Smooth muscle cell (in vitro differentiated cells): ENCODE measurements around the gene SLC35F1. TPM values are rescaled to one million over a fixed set of nuclear protein-coding genes. Genes with fewer than 3 reads are reported as not detected.

Source experiments
- DNase-seq: peaks from one replicate; lab custom pipeline; 2025; ENCODE audit not compliant: unreplicated experiment; lab: John Stamatoyannopoulos, UW
- H2AFZ ChIP-seq: fragments of 200-600 bp; sonication (generic); 2 replicates; pipeline ENCODE4 v1.6.0; 2016; ENCODE audit warnings: antibody characterized with exemption, low read depth, mild to moderate bottlenecking
- H3F3A ChIP-seq: fragments of 200-600 bp; sonication (generic); 2 replicates; pipeline ENCODE4 v1.6.0; 2017; ENCODE audit warnings: antibody characterized with exemption, low read depth
- H3K27ac ChIP-seq: fragments of 200-600 bp; sonication (generic); 2 replicates; pipeline ENCODE4 v1.5.1; 2016; ENCODE audit warnings: low read depth, mild to moderate bottlenecking
- H3K27me3 ChIP-seq: fragments of 200-600 bp; sonication (generic); 2 replicates; pipeline ENCODE4 v1.6.1; 2016; ENCODE audit warnings: low read depth, mild to moderate bottlenecking
- H3K36me3 ChIP-seq: fragments of 200-600 bp; sonication (generic); 2 replicates; pipeline ENCODE4 v1.5.1; 2016; ENCODE audit warnings: low read depth
- H3K4me1 ChIP-seq: fragments of 200-600 bp; sonication (generic); 2 replicates; pipeline ENCODE4 v1.5.1; 2016; ENCODE audit warnings: low read depth
- H3K4me2 ChIP-seq: fragments of 200-600 bp; sonication (generic); 2 replicates; pipeline ENCODE4 v1.6.0; 2016; ENCODE audit warnings: mild to moderate bottlenecking
- H3K4me3 ChIP-seq: fragments of 200-600 bp; sonication (generic); 2 replicates; pipeline ENCODE4 v1.5.1; 2016; ENCODE audit warnings: mild to moderate bottlenecking
- H3K79me2 ChIP-seq: fragments of 200-600 bp; sonication (generic); 2 replicates; pipeline ENCODE4 v1.6.0; 2016; ENCODE audit warnings: low read depth, mild to moderate bottlenecking
- H3K9ac ChIP-seq: fragments of 200-600 bp; sonication (generic); 2 replicates; pipeline ENCODE4 v1.6.0; 2016; ENCODE audit warnings: low read depth
- H3K9me3 ChIP-seq: fragments of 200-600 bp; sonication (generic); replicated peaks from 2 replicates; pipeline ENCODE4 v1.5.1; 2016; ENCODE audit warnings: low read depth
- H4K20me1 ChIP-seq: fragments of 200-600 bp; sonication (generic); 2 replicates; pipeline ENCODE4 v1.6.0; 2016; ENCODE audit warnings: low read depth
- CTCF ChIP-seq: fragments of 200-600 bp; sonication (generic); IDR thresholded peaks from 2 replicates; pipeline ENCODE4 v1.5.1; 2017; ENCODE audit warnings: borderline replicate concordance, mild to moderate bottlenecking, antibody characterized with exemption; ENCODE audit not compliant: insufficient read depth, poor library complexity, severe bottlenecking
- WGBS: methylation state at CpG from one replicate; pipeline ENCODE4 v1.1.7; 2016; ENCODE audit warnings: low lambda C conversion rate; 5-methylcytosine and 5-hydroxymethylcytosine counted together
- polyA plus RNA-seq: library from polyadenylated mRNA; unstranded; fragments of >200 nt; fragmentation: Nextera tagmentation; extraction: Ambion mirVana; gene quantifications from 2 replicates; pipeline ENCODE4 v1.2.1, GENCODE V29; 2016
- total RNA-seq: library from RNA; depleted of rRNA; stranded (reverse); fragments of >200 nt; gene quantifications from 2 replicates; pipeline ENCODE4 v1.2.3, GENCODE V29; 2014

The SLC35F1 gene
- total and polyA plus RNA-seq, 2 experiments from 2014 or later: 0.05 to 0.09 TPM

- TF ChIP-seq CTCF: no peak
- Histone ChIP-seq H3K9me3 (no peaks in the 10 kb centered on the region), H3K79me2 (no peaks in the 10 kb centered on the region), H2AFZ (no peak overlapping the region), H3K4me2 (no peak overlapping the region), H3K27ac (no peak overlapping the region), H3K27me3 (peaks cover 6% of the 10 kb centered on the region), H3K9ac (no peak overlapping the region), H3K4me1 (peaks cover 13% of the 10 kb centered on the region), H4K20me1 (no peaks in the 10 kb centered on the region), H3K4me3 (no peak overlapping the region), H3K36me3 (no peaks in the 10 kb centered on the region), H3F3A (no peaks in the 10 kb centered on the region)
- no peak for DNase-seq
- WGBS: 100% methylated on average over 1 of the region's 1 CpG
Measured at GRCh38 chr6:117916483-117916882, 9.4 kb downstream of the SLC35F1 start.

DNA sequence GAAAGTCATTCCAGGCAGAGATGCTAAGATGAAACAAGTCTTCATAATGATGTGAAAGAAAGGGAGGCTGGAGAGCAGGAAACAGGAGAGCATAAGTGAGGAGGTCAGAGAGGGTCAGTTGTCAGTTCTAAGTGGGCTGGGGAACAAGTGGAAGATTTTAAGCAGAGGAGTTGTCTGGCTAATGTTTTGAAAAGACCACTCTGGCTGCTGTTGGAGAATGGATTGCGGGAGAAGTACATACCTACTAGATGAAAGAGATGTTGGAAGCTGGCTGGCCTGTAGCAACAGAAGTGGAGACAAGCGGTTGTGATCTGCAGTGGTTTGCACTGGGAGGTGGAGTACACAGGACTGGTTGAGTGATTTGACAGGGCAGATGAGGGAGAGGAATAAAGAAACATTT, 10.1 kb downstream of the SLC35F1 start:
- Histone ChIP-seq H3K79me2 (no peaks in the 10 kb centered on the region), H3F3A (no peaks in the 10 kb centered on the region), H2AFZ (no peak overlapping the region), H3K27me3 (peaks cover 6% of the 10 kb centered on the region), H3K9me3 (no peaks in the 10 kb centered on the region), H3K9ac (no peak overlapping the region), H3K36me3 (no peaks in the 10 kb centered on the region), H4K20me1 (no peaks in the 10 kb centered on the region), H3K27ac (no peak overlapping the region), H3K4me2 (no peak overlapping the region), H3K4me1 (peaks cover 13% of the 10 kb centered on the region), H3K4me3 (no peak overlapping the region)
- no peak for TF ChIP-seq CTCF
- DNase-seq: no peak
- 87% methylated on average over 2 of the region's 2 CpGs for WGBS

DNA sequence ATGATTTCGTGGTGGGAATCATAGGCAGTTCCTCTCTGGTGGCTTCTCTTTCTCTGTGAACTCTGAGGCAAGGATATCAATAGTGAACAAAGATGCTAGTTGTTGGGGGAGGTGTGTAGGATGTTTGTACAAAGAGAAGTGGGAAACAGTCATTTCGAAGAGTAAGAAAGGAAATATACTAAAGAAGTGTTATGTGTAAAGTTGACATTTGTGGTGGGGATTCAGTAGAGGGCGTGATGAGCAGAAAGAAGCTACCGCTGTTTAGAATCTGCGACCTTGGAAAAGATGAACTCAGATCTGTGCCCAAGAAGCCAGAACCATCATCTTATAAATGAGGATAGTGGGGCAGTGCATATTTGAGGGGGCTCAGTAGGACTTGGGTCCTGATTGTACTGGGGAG, 11.4 kb downstream of the SLC35F1 start:
- TF ChIP-seq CTCF: no peak
- H2AFZ ChIP-seq: no peak overlapping the region
- H3K4me2 ChIP-seq: no peak overlapping the region
- H3K4me3 ChIP-seq: no peak overlapping the region
- no peak overlapping the region for H3K9ac ChIP-seq
- no peak overlapping the region for H3K27ac ChIP-seq
- no peaks in the 10 kb centered on the region for H3K36me3 ChIP-seq
- DNase-seq: no peak
- peaks cover 6% of the 10 kb centered on the region for H3K27me3 ChIP-seq
- no peaks in the 10 kb centered on the region for H3K9me3 ChIP-seq
- H3F3A ChIP-seq: no peaks in the 10 kb centered on the region
- no peaks in the 10 kb centered on the region for H4K20me1 ChIP-seq
- 61% methylated on average over 5 of the region's 5 CpGs for WGBS
- no peaks in the 10 kb centered on the region for H3K79me2 ChIP-seq
- peaks cover 13% of the 10 kb centered on the region for H3K4me1 ChIP-seq

GRCh38 chr6:117919275-117919674, 12.2 kb downstream of the SLC35F1 start:
- Histone ChIP-seq H3K27me3 (peaks cover 6% of the 10 kb centered on the region), H3K36me3 (no peaks in the 10 kb centered on the region), H3K4me3 (no peak overlapping the region), H3K9me3 (no peaks in the 10 kb centered on the region), H2AFZ (no peak overlapping the region), H3K4me2 (peak overlapping the region; percentile 94), H4K20me1 (no peaks in the 10 kb centered on the region), H3F3A (no peaks in the 10 kb centered on the region), H3K79me2 (no peaks in the 10 kb centered on the region), H3K27ac (no peak overlapping the region), H3K9ac (no peak overlapping the region), H3K4me1 (peaks cover 13% of the 10 kb centered on the region)
- no peak for DNase-seq
- TF ChIP-seq CTCF: no peak
- 20% methylated on average over 7 of the region's 7 CpGs for WGBS
